Measurements from ENCODE around the gene PXYLP1. TPM values are rescaled to one million over a fixed set of nuclear protein-coding genes. Genes with fewer than 3 reads are reported as not detected.

PXYLP1 gene
- total RNA-seq, 1 donor from 2014 or later: 21.2 TPM

GRCh38 chr3:141248064-141248463 is 16.4 kb downstream of the PXYLP1 start:
- Mint-ChIP-seq H3K9me3 (ENCODE audit: unreplicated experiment) (no peaks in the 10 kb centered on the region), H3K36me3 (ENCODE audit: unreplicated experiment) (no peaks in the 10 kb centered on the region), H3K4me3 (ENCODE audit: unreplicated experiment) (no peak overlapping the region), H3K4me1 (ENCODE audit: unreplicated experiment) (peaks cover 5% of the 10 kb centered on the region), H3K27me3 (ENCODE audit: unreplicated experiment) (no peaks in the 10 kb centered on the region), H3K27ac (ENCODE audit: unreplicated experiment) (no peak overlapping the region)
- no peak for TF ChIP-seq CTCF (IDR thresholded peaks at IDR 0.05)
- DNase-seq (ENCODE audit: extremely low spot score, unreplicated experiment): peak; percentile 62

GRCh38 chr3:141249041-141249440 is 17.4 kb downstream of the PXYLP1 start:
- TF ChIP-seq CTCF (IDR thresholded peaks at IDR 0.05): no peak
- Mint-ChIP-seq H3K9me3 (ENCODE audit: unreplicated experiment) (no peaks in the 10 kb centered on the region), H3K4me1 (ENCODE audit: unreplicated experiment) (no peaks in the 10 kb centered on the region), H3K4me3 (ENCODE audit: unreplicated experiment) (no peak overlapping the region), H3K36me3 (ENCODE audit: unreplicated experiment) (no peaks in the 10 kb centered on the region), H3K27me3 (ENCODE audit: unreplicated experiment) (no peaks in the 10 kb centered on the region), H3K27ac (ENCODE audit: unreplicated experiment) (no peak overlapping the region)
- peak; percentile 51 for DNase-seq (ENCODE audit: extremely low spot score, unreplicated experiment)

GRCh38 chr3:141250342-141250741 is 18.7 kb downstream of the PXYLP1 start:
- no peaks in the 10 kb centered on the region for H3K27me3 Mint-ChIP-seq (ENCODE audit: unreplicated experiment)
- peaks cover 3% of the 10 kb centered on the region for H3K4me1 Mint-ChIP-seq (ENCODE audit: unreplicated experiment)
- no peaks in the 10 kb centered on the region for H3K9me3 Mint-ChIP-seq (ENCODE audit: unreplicated experiment)
- TF ChIP-seq CTCF (IDR thresholded peaks at IDR 0.05): no peak
- no peak overlapping the region for H3K27ac Mint-ChIP-seq (ENCODE audit: unreplicated experiment)
- DNase-seq (ENCODE audit: extremely low spot score, unreplicated experiment): no peak
- no peaks in the 10 kb centered on the region for H3K36me3 Mint-ChIP-seq (ENCODE audit: unreplicated experiment)
- no peak overlapping the region for H3K4me3 Mint-ChIP-seq (ENCODE audit: unreplicated experiment)

- Mint-ChIP-seq H3K27me3 (ENCODE audit: unreplicated experiment) (no peaks in the 10 kb centered on the region), H3K36me3 (ENCODE audit: unreplicated experiment) (no peaks in the 10 kb centered on the region), H3K4me3 (ENCODE audit: unreplicated experiment) (no peak overlapping the region), H3K4me1 (ENCODE audit: unreplicated experiment) (peaks cover 3% of the 10 kb centered on the region), H3K9me3 (ENCODE audit: unreplicated experiment) (no peaks in the 10 kb centered on the region), H3K27ac (ENCODE audit: unreplicated experiment) (no peak overlapping the region)
- DNase-seq (ENCODE audit: extremely low spot score, unreplicated experiment): no peak
- no peak for TF ChIP-seq CTCF (IDR thresholded peaks at IDR 0.05)
Measured at GRCh38 chr3:141250828-141251227, 19.2 kb downstream of the PXYLP1 start.

- TF ChIP-seq CTCF (IDR thresholded peaks at IDR 0.05): no peak
- no peak overlapping the region for H3K27ac Mint-ChIP-seq (ENCODE audit: unreplicated experiment)
- DNase-seq (ENCODE audit: extremely low spot score, unreplicated experiment): no peak
- peaks cover 3% of the 10 kb centered on the region for H3K4me1 Mint-ChIP-seq (ENCODE audit: unreplicated experiment)
- no peak overlapping the region for H3K4me3 Mint-ChIP-seq (ENCODE audit: unreplicated experiment)
- H3K27me3 Mint-ChIP-seq (ENCODE audit: unreplicated experiment): no peaks in the 10 kb centered on the region
- H3K36me3 Mint-ChIP-seq (ENCODE audit: unreplicated experiment): no peaks in the 10 kb centered on the region
- no peaks in the 10 kb centered on the region for H3K9me3 Mint-ChIP-seq (ENCODE audit: unreplicated experiment)
Measured at GRCh38 chr3:141253326-141253725, 21.7 kb downstream of the PXYLP1 start.

All from osteocyte (in vitro differentiated cells).